GM18870 (cell line): ENCODE results near the gene CATSPERZ.

ENCODE experiments used
- ATAC-seq: cut with Tn5 transposase; IDR thresholded peaks from one replicate; pipeline ENCODE4 v1.9.1; 2021; ENCODE audit warnings: moderate library complexity; ENCODE audit not compliant: unreplicated experiment

The CATSPERZ gene, protein sequence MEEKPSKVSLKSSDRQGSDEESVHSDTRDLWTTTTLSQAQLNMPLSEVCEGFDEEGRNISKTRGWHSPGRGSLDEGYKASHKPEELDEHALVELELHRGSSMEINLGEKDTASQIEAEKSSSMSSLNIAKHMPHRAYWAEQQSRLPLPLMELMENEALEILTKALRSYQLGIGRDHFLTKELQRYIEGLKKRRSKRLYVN

DNA sequence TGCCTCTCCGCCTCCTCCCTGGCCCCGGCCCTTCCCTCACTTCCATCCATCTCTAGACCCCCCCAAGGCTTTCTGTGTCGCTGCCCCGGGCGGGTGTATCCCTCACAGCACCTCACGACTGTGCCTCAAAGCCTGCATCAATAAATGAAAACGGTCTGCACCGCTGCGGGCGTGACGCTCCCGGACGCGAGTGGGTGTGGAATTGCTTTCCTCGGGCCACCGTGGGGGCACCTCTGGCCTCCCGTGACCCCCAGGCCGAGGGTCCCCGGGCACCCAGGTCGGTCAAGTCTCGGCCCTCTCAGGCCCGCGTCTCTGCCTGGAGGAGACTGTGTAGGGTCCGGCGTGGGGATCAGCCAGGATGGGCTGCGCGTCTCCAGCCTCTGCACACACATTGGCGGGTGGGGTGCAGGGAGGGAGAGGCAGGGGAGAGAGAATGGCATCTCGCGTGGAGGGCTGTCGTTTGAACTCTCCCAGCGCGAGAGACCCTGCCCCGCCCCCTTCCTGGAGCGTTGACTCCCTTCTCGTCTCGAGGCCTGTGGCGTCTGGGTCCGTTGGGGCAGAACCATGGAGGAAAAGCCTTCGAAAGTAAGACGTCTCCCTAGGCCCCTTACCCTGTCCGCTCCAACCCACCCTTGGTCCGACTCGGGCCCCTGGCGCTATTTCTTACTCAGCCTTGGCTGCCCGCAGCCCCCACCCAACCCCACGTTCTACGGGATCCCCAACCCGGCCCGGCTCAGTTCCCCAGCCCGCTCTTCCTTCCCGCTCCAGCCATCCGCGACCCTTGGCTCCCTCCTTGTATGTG lies at the start of gene CATSPERZ:
TSS of gene CATSPERZ (plus strand) at position 512 of the 802 bp plus-strand sequence. CDS start at position 565, 53 bp downstream.
- ATAC-seq, result no peak

DNA sequence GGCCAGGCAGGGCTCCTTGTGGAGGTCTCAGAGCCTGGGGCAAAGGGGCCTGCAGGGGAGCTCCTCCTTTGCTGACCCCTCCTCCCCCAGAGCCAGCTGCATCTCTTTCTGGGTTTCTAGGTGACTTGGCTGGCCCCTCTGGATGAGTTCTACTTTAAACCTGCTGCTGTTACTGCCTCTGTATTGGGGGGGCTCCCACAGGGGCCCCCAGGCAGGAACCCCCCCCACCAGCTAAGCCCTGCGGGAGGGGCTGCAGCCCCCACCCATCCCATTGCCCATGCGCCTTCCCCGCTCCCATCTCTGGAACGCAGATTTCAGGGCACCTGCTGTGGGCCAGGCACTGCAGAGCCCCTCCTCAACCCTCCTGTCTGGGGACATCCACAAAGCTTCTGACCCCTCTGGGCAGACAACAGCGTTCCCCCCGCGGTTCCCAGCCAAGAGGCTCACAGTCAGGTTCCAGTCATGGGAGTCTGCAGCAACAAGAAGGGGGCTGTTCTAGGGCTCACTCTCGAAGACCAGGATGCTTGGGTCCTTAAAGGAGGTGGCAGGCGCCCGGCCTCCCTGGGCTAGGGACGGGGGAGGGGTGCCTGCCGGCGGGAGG lies 49.6 kb upstream of the CATSPERZ start:
- ATAC-seq, result no peak

DNA sequence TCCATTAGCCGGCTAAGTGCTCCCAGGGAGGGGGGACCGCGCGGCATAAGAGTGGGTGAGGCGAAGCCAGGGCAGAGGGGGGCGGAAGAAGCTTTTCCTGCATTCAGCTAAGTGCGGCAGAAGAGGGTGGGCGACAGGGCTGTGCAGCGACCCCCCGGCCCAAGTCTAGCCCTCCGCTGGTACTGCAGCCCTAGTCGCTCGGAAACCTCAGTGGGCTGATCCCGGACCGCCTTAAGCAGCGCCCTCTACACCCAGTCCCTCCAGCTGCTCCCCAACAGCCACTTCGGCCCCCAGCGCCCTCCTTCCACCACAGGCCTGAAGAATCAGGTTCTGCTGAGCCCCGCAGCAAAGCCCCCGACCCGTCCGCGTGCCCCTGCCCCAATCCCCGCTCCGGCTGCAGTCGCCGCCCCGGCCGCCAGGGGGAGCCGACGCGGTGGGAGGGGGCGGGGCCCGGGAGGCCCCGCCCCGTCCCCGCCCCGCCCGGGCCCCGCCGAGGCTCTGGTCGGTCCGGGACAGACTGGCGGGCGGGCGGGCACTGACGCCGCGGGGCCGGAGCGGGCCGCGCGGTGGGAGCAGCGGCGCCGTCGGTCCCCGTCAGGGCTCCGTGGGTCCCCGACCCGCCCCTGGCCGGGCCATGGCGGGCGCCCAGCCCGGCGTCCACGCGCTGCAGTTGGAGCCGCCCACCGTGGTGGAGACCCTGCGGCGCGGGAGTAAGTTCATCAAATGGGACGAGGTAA lies 49.0 kb upstream of the CATSPERZ start, which contains the start of gene PLCB3:
TSS of gene PLCB3 (plus strand) at position 515 of the 737 bp plus-strand sequence. CDS start at position 635, 120 bp downstream.
- no peak for ATAC-seq

DNA sequence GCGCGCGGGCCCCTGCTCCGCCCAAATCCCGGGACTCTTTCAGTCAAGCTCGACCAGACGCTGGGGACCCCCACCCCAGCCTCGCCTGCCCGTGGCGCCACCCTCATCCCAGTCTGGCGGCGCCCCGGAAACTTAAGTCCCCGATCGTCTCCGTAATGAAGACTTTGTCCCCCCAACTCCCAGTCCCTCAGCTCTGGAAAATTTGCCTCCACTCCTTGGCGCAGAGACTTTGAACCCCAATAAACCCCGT lies 48.5 kb upstream of the CATSPERZ start:
- ATAC-seq, result no peak

DNA sequence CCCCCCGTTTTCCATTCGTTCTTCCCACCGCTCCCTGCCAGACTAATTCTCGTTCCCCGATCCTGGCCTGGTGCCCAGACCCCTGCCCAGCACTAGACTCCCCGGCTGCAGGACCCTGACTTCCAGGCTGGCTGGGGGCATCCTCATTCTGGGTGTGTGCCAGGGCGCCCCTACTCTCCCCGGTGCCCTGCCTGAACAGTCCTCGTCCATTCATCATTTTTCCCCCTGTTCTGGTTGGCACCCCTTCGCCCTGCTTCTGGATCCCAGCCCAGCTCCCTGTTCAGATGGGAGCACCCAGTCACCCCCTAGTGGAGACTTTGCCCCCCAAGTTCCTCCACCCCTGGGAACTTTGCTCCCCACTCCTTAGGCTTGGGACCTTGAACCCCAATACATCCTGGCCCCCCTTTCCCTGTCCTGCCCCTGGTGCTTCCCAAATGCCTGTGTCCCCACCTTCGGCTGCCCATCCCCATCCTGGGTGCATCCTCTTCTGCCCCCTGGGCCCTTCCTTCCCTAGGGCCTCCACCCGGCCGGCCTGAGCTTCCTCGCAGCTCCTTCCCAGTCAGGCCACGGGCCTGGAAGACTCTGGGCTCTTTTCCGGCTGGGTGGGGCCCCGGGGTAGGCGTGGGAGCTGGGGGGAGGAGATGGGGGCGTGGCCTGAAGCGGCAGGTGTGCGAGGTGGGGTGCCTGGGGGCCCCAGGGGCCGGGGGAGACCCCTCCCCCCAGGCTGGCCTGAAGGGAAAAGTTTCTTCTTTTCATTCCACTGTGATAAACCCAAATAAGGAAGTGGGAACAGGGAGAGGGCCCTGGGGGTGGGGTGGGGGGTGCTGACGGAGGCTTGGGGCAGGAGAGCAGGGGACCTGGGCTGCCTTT lies 47.9 kb upstream of the CATSPERZ start:
- ATAC-seq, result no peak

DNA sequence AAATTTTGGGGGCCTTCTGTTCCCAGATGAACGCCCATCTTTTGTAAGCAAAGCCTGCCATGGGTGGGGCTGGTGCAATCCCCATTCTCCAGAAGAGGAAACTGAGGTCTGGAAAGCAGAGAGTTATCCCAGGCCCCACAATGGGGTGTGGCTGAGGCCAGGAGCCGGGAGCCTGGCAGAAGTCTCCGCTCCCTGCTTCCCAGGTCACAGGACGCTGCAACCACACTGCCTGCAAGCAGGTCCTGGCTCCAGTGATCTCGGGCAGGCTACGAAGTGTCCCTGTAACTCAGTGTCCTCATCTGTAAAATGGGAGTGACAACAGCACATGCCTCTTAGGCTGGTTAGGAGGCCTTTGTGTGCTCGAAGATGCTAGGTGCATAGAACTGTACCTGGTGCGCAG lies 47.1 kb upstream of the CATSPERZ start:
- ATAC-seq, result no peak

DNA sequence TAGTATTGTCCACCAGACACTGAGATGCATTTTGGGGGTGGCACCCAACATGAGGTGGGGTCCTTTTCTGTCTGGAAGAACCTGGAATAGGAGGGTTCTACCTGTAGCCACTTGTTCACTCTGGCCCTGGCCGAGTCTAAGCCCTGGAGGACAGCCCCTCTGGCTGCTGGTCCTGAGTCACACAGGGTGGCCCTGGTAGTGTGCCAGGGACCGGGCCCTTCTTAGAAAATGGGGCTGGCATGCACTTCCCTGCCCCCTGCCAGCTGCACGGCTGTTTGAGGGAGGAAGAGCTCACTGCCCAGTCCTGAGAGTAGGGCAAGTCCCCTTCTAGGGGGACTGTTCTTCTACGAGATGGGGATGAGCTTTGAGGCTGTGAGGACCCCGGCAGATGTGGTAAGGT lies 46.7 kb upstream of the CATSPERZ start:
- ATAC-seq, result no peak

DNA sequence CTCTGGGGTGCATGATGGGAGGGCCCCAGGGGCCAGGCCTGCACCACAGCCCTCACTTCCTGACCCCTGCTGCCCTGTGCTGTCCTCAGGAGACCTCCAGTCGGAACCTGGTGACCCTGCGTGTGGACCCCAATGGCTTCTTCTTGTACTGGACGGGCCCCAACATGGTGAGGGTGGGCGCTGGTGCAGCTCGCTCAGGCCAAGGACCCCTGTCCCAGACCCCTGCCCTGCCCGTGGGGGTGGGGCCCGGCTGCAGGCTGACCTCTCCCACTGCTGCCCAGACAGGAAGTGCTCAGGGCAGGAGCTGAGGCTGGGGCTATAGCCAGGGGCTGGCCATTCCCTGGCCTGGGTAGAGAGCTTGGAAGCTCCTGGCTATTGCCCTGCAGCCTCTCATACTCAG lies 45.8 kb upstream of the CATSPERZ start:
- ATAC-seq, result no peak

DNA sequence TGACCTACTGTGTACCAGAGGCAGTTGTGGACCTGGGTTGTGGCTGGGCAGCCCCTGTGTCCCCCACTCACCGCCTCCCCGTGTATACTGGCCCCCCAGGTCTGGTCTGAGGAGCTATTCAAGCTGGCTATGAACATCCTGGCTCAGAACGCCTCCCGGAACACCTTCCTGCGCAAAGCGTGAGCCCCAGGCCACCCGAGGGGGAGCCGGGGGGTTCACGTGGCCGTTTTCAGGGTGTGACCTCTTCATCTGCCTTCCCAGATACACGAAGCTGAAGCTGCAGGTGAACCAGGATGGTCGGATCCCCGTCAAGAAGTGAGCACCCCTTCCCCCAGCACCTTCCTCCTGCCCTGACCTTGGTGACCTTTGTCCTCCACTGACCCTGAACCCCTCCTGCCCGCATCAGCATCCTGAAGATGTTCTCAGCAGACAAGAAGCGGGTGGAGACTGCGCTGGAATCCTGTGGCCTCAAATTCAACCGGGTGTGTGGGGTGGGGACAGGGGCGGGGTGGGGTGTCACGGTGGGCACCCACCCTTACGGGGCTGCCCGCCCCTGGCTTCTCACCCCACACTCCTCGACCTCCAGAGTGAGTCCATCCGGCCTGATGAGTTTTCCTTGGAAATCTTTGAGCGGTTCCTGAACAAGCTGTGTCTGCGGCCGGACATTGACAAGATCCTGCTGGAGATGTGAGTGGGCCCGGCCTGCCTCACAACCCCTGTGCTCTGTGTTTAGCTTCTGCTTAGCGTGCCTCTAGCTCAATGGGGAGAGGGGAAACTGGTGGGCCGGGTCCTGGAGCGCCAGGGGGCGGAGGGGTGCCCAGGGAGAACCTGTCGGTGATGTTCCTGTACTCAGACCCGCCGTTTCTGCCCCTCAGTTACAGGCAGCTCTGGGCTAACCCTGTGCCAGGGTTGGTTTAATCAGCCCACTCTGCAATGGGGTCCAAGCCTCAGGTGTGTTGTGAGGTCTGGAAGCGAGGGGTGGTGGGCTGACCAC lies 44.7 kb upstream of the CATSPERZ start:
- ATAC-seq, result no peak

DNA sequence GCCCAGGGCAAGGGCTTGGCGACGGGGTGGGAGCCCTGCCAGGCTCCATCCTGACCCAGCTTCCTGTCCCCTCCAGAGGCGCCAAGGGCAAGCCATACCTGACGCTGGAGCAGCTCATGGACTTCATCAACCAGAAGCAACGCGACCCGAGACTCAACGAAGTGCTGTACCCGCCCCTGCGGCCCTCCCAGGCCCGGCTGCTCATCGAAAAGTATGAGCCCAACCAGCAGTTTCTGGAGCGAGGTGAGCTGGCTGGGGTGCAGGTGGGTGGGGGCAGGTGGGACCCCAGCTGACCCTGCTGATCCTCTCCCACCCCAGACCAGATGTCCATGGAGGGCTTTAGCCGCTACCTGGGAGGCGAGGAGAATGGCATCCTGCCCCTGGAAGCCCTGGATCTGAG lies 43.9 kb upstream of the CATSPERZ start:
- ATAC-seq, result no peak

DNA sequence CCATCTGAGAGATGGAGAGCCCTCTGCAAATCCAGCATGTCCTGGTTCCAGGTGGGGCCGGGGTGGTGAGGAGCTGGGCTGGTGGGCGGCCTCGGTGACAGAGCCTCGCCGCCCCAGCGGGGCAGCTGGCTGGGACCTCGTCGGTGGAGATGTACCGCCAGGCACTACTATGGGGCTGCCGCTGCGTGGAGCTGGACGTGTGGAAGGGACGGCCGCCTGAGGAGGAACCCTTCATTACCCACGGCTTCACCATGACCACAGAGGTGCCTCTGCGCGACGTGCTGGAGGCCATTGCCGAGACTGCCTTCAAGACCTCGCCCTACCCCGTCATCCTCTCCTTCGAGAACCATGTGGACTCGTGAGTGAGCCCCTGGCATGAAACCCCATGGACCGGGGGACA lies 41.8 kb upstream of the CATSPERZ start:
- no peak for ATAC-seq

DNA sequence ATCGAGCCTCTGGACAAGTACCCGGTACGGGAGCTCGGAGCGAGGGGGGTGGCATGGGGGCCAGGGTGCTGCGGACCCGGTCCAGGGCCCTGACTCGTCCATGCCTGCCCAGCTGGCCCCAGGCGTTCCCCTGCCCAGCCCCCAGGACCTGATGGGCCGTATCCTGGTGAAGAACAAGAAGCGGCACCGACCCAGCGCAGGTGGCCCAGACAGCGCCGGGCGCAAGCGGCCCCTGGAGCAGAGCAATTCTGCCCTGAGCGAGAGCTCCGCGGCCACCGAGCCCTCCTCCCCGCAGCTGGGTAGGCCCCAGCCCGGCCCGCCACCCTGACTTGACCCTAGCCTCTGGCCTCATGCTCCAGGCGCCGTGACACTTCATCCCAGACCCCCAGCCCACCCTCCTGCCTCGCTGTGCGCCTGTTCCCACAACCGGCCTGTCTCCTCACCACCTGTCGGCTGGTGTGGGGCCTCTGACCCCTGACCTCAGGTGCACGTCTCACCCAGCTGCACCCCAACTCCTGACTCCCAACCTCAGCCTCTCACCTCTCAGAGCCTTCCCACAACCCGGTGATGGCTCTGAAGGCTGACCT lies 41.1 kb upstream of the CATSPERZ start:
- no peak for ATAC-seq

DNA sequence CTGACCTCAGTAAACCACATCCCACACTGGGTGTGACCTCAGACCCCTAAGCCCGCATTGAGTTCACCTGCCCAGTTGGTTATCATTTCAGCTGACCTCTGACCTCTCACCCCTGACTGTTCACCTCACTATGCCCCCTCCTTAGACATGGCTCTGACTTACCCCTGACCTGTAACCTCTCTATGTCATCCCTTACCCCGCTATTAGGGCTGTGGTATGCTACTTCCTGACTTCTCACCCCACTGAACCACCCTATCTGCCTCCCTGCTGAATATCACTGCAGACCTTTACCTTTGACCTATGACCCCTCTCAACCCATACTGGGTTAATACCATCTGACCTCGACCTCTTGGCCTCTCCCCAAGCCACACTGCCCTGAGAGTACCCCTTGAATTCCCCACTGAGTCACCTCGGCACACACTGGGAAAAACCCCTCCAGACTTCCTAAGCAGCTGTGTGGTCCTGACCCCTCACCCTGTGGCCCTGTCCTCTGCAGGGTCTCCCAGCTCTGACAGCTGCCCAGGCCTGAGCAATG lies 40.6 kb upstream of the CATSPERZ start:
- ATAC-seq, result no peak

DNA sequence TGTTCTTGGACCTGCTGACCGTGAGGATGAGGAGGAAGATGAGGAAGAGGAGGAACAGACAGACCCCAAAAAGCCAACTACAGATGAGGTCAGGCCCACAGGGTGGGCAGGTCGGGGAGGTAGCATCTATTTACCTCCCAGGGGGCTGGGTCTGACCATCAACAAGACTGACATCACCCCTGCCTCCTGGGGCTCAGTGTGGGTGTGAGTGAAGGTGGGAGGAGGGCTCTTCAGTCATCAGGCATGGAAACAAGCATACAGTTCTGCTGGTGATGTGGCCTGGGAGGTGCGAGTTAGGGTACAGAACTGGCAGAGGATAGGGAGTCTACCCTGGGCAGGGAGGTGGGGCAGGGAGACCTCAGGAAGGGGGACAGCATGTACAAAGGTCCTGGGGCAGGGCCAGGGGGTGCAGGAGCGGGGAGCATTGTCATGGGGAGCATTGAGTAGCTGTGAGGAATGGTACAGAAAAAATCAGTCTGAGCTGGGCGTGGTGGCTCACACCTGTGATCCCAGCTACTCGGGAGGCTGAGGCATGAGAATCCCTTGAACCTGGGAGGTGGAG lies 39.9 kb upstream of the CATSPERZ start:
- ATAC-seq, result no peak

DNA sequence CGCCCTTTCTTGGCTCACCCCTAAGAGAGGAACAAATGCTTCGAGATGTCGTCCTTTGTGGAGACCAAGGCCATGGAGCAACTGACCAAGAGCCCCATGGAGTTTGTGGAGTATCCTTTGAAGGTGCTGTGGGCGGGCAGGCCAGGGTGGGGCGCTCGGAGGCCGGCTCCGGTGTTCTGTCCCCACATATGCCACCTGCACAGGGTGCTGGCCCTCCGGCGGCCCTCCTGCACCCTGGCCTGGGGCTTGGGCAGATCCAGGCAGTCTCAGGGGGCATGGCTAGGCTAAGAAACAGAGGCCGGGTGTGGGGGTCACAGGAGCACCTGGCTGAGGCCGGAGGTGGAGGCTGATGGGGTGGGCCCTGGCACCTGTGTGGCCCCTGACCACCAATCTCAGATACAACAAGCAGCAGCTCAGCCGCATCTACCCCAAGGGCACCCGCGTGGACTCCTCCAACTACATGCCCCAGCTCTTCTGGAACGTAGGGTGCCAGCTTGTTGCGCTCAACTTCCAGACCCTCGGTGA lies 38.5 kb upstream of the CATSPERZ start:
- no peak for ATAC-seq

DNA sequence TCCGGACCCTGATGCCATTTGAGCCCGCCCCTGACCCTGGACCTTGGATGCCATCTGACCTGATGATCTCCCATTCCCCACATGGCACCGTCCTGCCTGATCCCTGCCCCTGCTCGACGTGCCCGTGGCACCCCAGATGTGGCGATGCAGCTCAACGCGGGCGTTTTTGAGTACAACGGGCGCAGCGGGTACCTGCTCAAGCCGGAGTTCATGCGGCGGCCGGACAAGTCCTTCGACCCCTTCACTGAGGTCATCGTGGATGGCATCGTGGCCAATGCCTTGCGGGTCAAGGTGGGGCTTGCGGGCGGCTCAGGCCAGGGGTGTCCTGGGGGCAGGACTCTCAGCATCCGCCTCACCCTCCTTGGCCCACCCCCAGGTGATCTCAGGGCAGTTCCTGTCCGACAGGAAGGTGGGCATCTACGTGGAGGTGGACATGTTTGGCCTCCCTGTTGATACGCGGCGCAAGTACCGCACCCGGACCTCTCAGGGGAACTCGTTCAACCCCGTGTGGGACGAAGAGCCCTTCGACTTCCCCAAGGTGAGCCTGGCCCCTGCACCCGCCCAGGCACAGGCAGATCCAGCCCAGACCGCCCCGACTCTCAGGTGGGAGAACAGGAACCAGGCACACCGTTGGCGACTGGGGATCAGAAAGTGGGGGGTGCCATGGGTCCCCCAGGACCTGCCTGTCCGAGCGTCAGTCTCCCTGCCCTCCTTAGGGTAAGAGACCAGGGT lies 37.7 kb upstream of the CATSPERZ start:
- ATAC-seq, result no peak
